H1 (cell line): ENCODE data around the gene KCTD4. TPM values are rescaled to one million over a fixed set of nuclear protein-coding genes. Genes with fewer than 3 reads are reported as not detected.

Experiments
- CEBPB ChIP-seq: IDR thresholded peaks from 2 replicates; pipeline ENCODE4 v1.6.1; 2012; ENCODE audit warnings: low read depth, low read length
- CREB1 ChIP-seq: IDR thresholded peaks from 2 replicates; pipeline ENCODE4 v1.6.1; 2012; ENCODE audit warnings: inconsistent platforms
- PHF8 ChIP-seq: fragments of 200-600 bp; sonication (generic); conservative IDR thresholded peaks from 2 replicates; pipeline ENCODE4 v1.7.1; 2012; ENCODE audit warnings: low read depth, mild to moderate bottlenecking, inconsistent platforms, low read length, moderate library complexity
- SP2 ChIP-seq: IDR thresholded peaks from 2 replicates; pipeline ENCODE4 v1.6.1; 2012; ENCODE audit warnings: mild to moderate bottlenecking, low read length, inconsistent platforms
- polyA plus RNA-seq, 7 experiments: library from polyadenylated mRNA; depleted of rRNA in 3 of 7; stranded (reverse) in 5 of 7; unstranded in 2 of 7; fragments of >200 nt in 5 of 7; fragments of 200-250 nt in 2 of 7; gene quantifications; 1 replicate in 5 of 7; 2 replicates in 1 of 7; 4 replicates in 1 of 7; pipeline versions ENCODE4 v1.2.1 to v1.2.3, GENCODE V29; 2011 to 2013; ENCODE audit warnings: missing spikeins in 2 of 7, mixed read lengths in 2 of 7
- total RNA-seq: library from RNA; stranded (reverse); fragmentation: NEBNext Ultra II Directional; extraction: Animal tissue kit (Norgen Biotek cat#: 25700); gene quantifications from 2 replicates; pipeline ENCODE4 v1.2.1, GENCODE V29; 2021
- TF ChIP-seq, protein P1 (sequence below): IDR thresholded peaks from 2 replicates; pipeline ENCODE4 v1.6.1; 2012; ENCODE audit warnings: low read length, inconsistent platforms
- TF ChIP-seq, protein P2 (sequence below): IDR thresholded peaks from 2 replicates; pipeline ENCODE4 v1.6.1; 2011; ENCODE audit warnings: low read length, improper control_type of control experiment

Gene KCTD4
- total and polyA plus RNA-seq, 2 of the 8 experiments (the other 6 are each of a cell fraction or from before 2014, with no cell fraction given): not detected

DNA sequence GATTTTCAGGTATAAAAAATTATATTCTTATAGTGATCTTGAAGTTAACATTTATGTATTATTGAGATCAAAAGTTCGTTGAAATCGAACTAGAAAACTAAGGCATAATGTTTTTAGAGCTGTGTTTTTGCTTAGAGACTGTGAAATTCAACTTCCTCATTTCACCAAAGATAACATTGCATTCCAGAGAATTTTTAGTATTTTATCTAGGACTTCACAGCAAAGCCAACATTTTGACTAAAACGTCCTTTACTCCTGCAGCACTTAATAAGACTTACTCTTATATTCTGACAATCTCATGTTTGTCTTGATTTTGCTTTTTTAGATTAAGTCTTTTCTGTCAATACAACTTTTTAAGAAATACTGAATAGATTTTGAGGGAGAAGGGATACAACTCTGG, 4.7 kb downstream of the KCTD4 start (continued):
- TF ChIP-seq, protein P1, sequence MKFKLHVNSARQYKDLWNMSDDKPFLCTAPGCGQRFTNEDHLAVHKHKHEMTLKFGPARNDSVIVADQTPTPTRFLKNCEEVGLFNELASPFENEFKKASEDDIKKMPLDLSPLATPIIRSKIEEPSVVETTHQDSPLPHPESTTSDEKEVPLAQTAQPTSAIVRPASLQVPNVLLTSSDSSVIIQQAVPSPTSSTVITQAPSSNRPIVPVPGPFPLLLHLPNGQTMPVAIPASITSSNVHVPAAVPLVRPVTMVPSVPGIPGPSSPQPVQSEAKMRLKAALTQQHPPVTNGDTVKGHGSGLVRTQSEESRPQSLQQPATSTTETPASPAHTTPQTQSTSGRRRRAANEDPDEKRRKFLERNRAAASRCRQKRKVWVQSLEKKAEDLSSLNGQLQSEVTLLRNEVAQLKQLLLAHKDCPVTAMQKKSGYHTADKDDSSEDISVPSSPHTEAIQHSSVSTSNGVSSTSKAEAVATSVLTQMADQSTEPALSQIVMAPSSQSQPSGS: no peak
- no peak for TF ChIP-seq PHF8
- TF ChIP-seq CEBPB: no peak
- no peak for TF ChIP-seq CREB1
- TF ChIP-seq SP2: no peak
- TF ChIP-seq, protein P2, sequence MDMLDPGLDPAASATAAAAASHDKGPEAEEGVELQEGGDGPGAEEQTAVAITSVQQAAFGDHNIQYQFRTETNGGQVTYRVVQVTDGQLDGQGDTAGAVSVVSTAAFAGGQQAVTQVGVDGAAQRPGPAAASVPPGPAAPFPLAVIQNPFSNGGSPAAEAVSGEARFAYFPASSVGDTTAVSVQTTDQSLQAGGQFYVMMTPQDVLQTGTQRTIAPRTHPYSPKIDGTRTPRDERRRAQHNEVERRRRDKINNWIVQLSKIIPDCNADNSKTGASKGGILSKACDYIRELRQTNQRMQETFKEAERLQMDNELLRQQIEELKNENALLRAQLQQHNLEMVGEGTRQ: no peak
